ENCODE measurements around the gene DRICH1. TPM values are rescaled to one million over a fixed set of nuclear protein-coding genes. Genes with fewer than 3 reads are reported as not detected.

Gene DRICH1
- total RNA-seq, 2 experiments from 2014 or later: 1.7 to 2.2 TPM

GRCh38 chr22:23570681-23571080 is 61.4 kb downstream of the DRICH1 start:
- no peaks in the 10 kb centered on the region for H3K36me3 ChIP-seq (ENCODE audit: insufficient read depth, low read length)
- no peak overlapping the region for H3K4me3 Mint-ChIP-seq
- H3K27ac ChIP-seq (ENCODE audit: low read depth in 1 of 2, low read length in 2 of 2): no peak overlapping the region
- H3K27me3 ChIP-seq (ENCODE audit: control insufficient read depth in 1 of 2, insufficient read depth in 2 of 2, low read length in 2 of 2): peaks cover 16 to 18% of the 10 kb centered on the region in 2 experiments
- ATAC-seq (ENCODE audit: poor library complexity) (no peak), DNase-seq (no peak)
- H3K27me3 Mint-ChIP-seq: peaks cover 25% of the 10 kb centered on the region
- no peaks in the 10 kb centered on the region for H3K9me3 ChIP-seq (ENCODE audit: control insufficient read depth in 1 of 2, insufficient read depth in 1 of 2, low read length in 2 of 2)
- ChIA-PET CTCF (no interaction called here), POLR2A (no interaction called here)
- intact Hi-C loops (cut with DNase I, micrococcal nuclease): no loop called here
- H3K9me3 Mint-ChIP-seq: no peaks in the 10 kb centered on the region
- TF ChIP-seq, protein P1, sequence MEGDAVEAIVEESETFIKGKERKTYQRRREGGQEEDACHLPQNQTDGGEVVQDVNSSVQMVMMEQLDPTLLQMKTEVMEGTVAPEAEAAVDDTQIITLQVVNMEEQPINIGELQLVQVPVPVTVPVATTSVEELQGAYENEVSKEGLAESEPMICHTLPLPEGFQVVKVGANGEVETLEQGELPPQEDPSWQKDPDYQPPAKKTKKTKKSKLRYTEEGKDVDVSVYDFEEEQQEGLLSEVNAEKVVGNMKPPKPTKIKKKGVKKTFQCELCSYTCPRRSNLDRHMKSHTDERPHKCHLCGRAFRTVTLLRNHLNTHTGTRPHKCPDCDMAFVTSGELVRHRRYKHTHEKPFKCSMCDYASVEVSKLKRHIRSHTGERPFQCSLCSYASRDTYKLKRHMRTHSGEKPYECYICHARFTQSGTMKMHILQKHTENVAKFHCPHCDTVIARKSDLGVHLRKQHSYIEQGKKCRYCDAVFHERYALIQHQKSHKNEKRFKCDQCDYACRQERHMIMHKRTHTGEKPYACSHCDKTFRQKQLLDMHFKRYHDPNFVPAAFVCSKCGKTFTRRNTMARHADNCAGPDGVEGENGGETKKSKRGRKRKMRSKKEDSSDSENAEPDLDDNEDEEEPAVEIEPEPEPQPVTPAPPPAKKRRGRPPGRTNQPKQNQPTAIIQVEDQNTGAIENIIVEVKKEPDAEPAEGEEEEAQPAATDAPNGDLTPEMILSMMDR (IDR thresholded peaks at IDR 0.05): no peak
- no peak overlapping the region for H3K4me3 ChIP-seq (ENCODE audit: low read length)
- no peaks in the 10 kb centered on the region for H3K36me3 Mint-ChIP-seq (ENCODE audit: low read depth)
- no peak overlapping the region for H3K27ac Mint-ChIP-seq
- H3K4me1 Mint-ChIP-seq (ENCODE audit: low read depth): peaks cover 4% of the 10 kb centered on the region
- peaks cover 8% of the 10 kb centered on the region for H3K4me1 ChIP-seq (ENCODE audit: insufficient read depth, low read length)

- no peak overlapping the region for H3K4me3 ChIP-seq (ENCODE audit: low read length)
- no peak overlapping the region for H3K27ac Mint-ChIP-seq
- POLR2A ChIA-PET: no interaction called here
- H3K36me3 ChIP-seq (ENCODE audit: insufficient read depth, low read length): no peaks in the 10 kb centered on the region
- H3K27me3 ChIP-seq (ENCODE audit: control insufficient read depth in 1 of 2, insufficient read depth in 2 of 2, low read length in 2 of 2): peaks cover 21 to 23% of the 10 kb centered on the region in 2 experiments
- no peaks in the 10 kb centered on the region for H3K9me3 Mint-ChIP-seq
- H3K36me3 Mint-ChIP-seq (ENCODE audit: low read depth): no peaks in the 10 kb centered on the region
- H3K4me1 Mint-ChIP-seq (ENCODE audit: low read depth): peaks cover 8% of the 10 kb centered on the region
- ATAC-seq (ENCODE audit: poor library complexity): no peak
- H3K9me3 ChIP-seq (ENCODE audit: control insufficient read depth in 1 of 2, insufficient read depth in 1 of 2, low read length in 2 of 2): no peaks in the 10 kb centered on the region
- H3K27ac ChIP-seq (ENCODE audit: low read depth in 1 of 2, low read length in 2 of 2): no peak overlapping the region
- intact Hi-C loops (cut with DNase I, micrococcal nuclease): no loop called here
- DNase-seq: no peak
- H3K27me3 Mint-ChIP-seq: peaks cover 26% of the 10 kb centered on the region
- TF ChIP-seq, protein P1 (IDR thresholded peaks at IDR 0.05): no peak
- CTCF ChIA-PET: no interaction called here
- H3K4me1 ChIP-seq (ENCODE audit: insufficient read depth, low read length): peaks cover 12% of the 10 kb centered on the region
- no peak overlapping the region for H3K4me3 Mint-ChIP-seq
These were observed 62.4 kb downstream of the DRICH1 start for GRCh38 chr22:23569716-23570115.

- ChIA-PET POLR2A (no interaction called here), CTCF (no interaction called here)
- Mint-ChIP-seq H3K4me1 (ENCODE audit: low read depth) (peaks cover 8% of the 10 kb centered on the region), H3K9me3 (no peaks in the 10 kb centered on the region), H3K27me3 (peaks cover 30% of the 10 kb centered on the region), H3K36me3 (ENCODE audit: low read depth) (no peaks in the 10 kb centered on the region), H3K4me3 (no peak overlapping the region), H3K27ac (no peak overlapping the region)
- Histone ChIP-seq H3K4me3 (ENCODE audit: low read length) (no peak overlapping the region), H3K4me1 (ENCODE audit: insufficient read depth, low read length) (peaks cover 12% of the 10 kb centered on the region), H3K27me3 (ENCODE audit: control insufficient read depth in 1 of 2, insufficient read depth in 2 of 2, low read length in 2 of 2) (peaks cover 21 to 23% of the 10 kb centered on the region in 2 experiments), H3K27ac (ENCODE audit: low read depth in 1 of 2, low read length in 2 of 2) (no peak overlapping the region), H3K9me3 (ENCODE audit: control insufficient read depth in 1 of 2, insufficient read depth in 1 of 2, low read length in 2 of 2) (no peaks in the 10 kb centered on the region), H3K36me3 (ENCODE audit: insufficient read depth, low read length) (no peaks in the 10 kb centered on the region)
- intact Hi-C loops (cut with DNase I, micrococcal nuclease): no loop called here
- DNase-seq (no peak), ATAC-seq (ENCODE audit: poor library complexity) (no peak)
- TF ChIP-seq, protein P1 (IDR thresholded peaks at IDR 0.05): no peak
These were observed 62.8 kb downstream of the DRICH1 start for GRCh38 chr22:23569291-23569690.
